ENCODE results near the gene ARID3B. TPM values are rescaled to one million over a fixed set of nuclear protein-coding genes. Genes with fewer than 3 reads are reported as not detected.
A peak's percentile ranks its signal among the peaks of the same experiment; 100 is the strongest.

The ARID3B gene
- total RNA-seq, 1 experiment from 2014 or later: 36.1 TPM

GRCh38 chr15:74611834-74612233 lies 70.8 kb downstream of the ARID3B start:
- Mint-ChIP-seq H3K36me3 (ENCODE audit: insufficient read depth, unreplicated experiment) (peaks cover 13% of the 10 kb centered on the region), H3K27ac (ENCODE audit: unreplicated experiment) (no peak overlapping the region), H3K4me3 (ENCODE audit: unreplicated experiment) (no peak overlapping the region), H3K9me3 (ENCODE audit: unreplicated experiment) (no peaks in the 10 kb centered on the region), H3K4me1 (ENCODE audit: low read depth, unreplicated experiment) (no peaks in the 10 kb centered on the region), H3K27me3 (ENCODE audit: insufficient read depth, unreplicated experiment) (peaks cover 3% of the 10 kb centered on the region)
- Histone ChIP-seq H3K27me3 (replicated peaks; ENCODE audit: control insufficient read depth, insufficient read depth, low read length) (no peaks in the 10 kb centered on the region), H3K9me3 (no peaks in the 10 kb centered on the region), H3K36me3 (ENCODE audit: control insufficient read depth, insufficient read depth, low read length) (no peaks in the 10 kb centered on the region), H3K4me3 (ENCODE audit: low read depth, low read length) (no peak overlapping the region), H3K4me1 (peaks cover 4% of the 10 kb centered on the region; the same call in 1 of the 2 replicates)
- TF ChIP-seq CTCF (IDR thresholded peaks at IDR 0.05; ENCODE audit: insufficient read depth in 1 of 2, low read depth in 1 of 2, low read length in 1 of 2, severe bottlenecking in 1 of 2, unreplicated experiment in 1 of 2): no peak
- no peak for DNase-seq
- POLR2A ChIA-PET: no interaction called here
- intact Hi-C loops (cut with micrococcal nuclease; ENCODE audit: unreplicated experiment): loop anchor here (5.0 kb wide), 1 partner anchor 70 kb away; the partner anchor contains the start of gene ARID3B
- CTCF ChIA-PET: no interaction called here
- no TSS peak for BruUV-seq (replicated peaks)

GRCh38 chr15:74612677-74613076 lies 71.7 kb downstream of the ARID3B start:
- H3K4me3 ChIP-seq (ENCODE audit: low read depth, low read length): no peak overlapping the region
- no peaks in the 10 kb centered on the region for H3K9me3 Mint-ChIP-seq (ENCODE audit: unreplicated experiment)
- DNase-seq: no peak
- POLR2A ChIA-PET: no interaction called here
- H3K9me3 ChIP-seq: no peaks in the 10 kb centered on the region
- intact Hi-C loops (cut with micrococcal nuclease; ENCODE audit: unreplicated experiment): loop anchor here (5.0 kb wide), 1 partner anchor 70 kb away; the partner anchor contains the start of gene ARID3B
- no peak overlapping the region for H3K27ac Mint-ChIP-seq (ENCODE audit: unreplicated experiment)
- no peak for TF ChIP-seq CTCF (IDR thresholded peaks at IDR 0.05; ENCODE audit: insufficient read depth in 1 of 2, low read depth in 1 of 2, low read length in 1 of 2, severe bottlenecking in 1 of 2, unreplicated experiment in 1 of 2)
- peak overlapping the region; percentile 28 for H3K4me3 Mint-ChIP-seq (ENCODE audit: unreplicated experiment)
- CTCF ChIA-PET: interaction anchor here (0.5 kb wide), 1 partner anchor 64 kb away, joined by 3 read pairs; no protein-coding TSS in a partner anchor
- H3K4me1 ChIP-seq: peaks cover 9% of the 10 kb centered on the region; the same call in 1 of the 2 replicates
- peaks cover 13% of the 10 kb centered on the region for H3K36me3 Mint-ChIP-seq (ENCODE audit: insufficient read depth, unreplicated experiment)
- H3K36me3 ChIP-seq (ENCODE audit: control insufficient read depth, insufficient read depth, low read length): no peaks in the 10 kb centered on the region
- H3K27me3 Mint-ChIP-seq (ENCODE audit: insufficient read depth, unreplicated experiment): peaks cover 3% of the 10 kb centered on the region
- BruUV-seq (replicated peaks): no TSS peak
- H3K4me1 Mint-ChIP-seq (ENCODE audit: low read depth, unreplicated experiment): no peaks in the 10 kb centered on the region
- no peaks in the 10 kb centered on the region for H3K27me3 ChIP-seq (replicated peaks; ENCODE audit: control insufficient read depth, insufficient read depth, low read length)

GRCh38 chr15:74613089-74613952 lies 72.3 kb downstream of the ARID3B start:
- Mint-ChIP-seq H3K36me3 (ENCODE audit: insufficient read depth, unreplicated experiment) (peaks cover 13% of the 10 kb centered on the region), H3K27me3 (ENCODE audit: insufficient read depth, unreplicated experiment) (no peaks in the 10 kb centered on the region), H3K9me3 (ENCODE audit: unreplicated experiment) (no peaks in the 10 kb centered on the region), H3K4me1 (ENCODE audit: low read depth, unreplicated experiment) (no peaks in the 10 kb centered on the region), H3K27ac (ENCODE audit: unreplicated experiment) (no peak overlapping the region), H3K4me3 (ENCODE audit: unreplicated experiment) (peak overlapping the region; percentile 28)
- intact Hi-C loops (cut with micrococcal nuclease; ENCODE audit: unreplicated experiment): loop anchor here (5.0 kb wide), 1 partner anchor 71 kb away; the partner anchor contains the start of gene ARID3B
- ChIA-PET CTCF (interaction anchor here (1.3 kb wide), 1 partner anchor 15 kb away, joined by 5 read pairs; no protein-coding TSS in a partner anchor), POLR2A (no interaction called here)
- TF ChIP-seq CTCF (IDR thresholded peaks at IDR 0.05; ENCODE audit: insufficient read depth in 1 of 2, low read depth in 1 of 2, low read length in 1 of 2, severe bottlenecking in 1 of 2, unreplicated experiment in 1 of 2): no peak
- H3K36me3 ChIP-seq (ENCODE audit: control insufficient read depth, insufficient read depth, low read length): no peaks in the 10 kb centered on the region
- BruUV-seq (replicated peaks): no TSS peak
- H3K9me3 ChIP-seq: no peaks in the 10 kb centered on the region
- no peak overlapping the region for H3K4me3 ChIP-seq (ENCODE audit: low read depth, low read length)
- no peaks in the 10 kb centered on the region for H3K27me3 ChIP-seq (replicated peaks; ENCODE audit: control insufficient read depth, insufficient read depth, low read length)
- H3K4me1 ChIP-seq: peaks cover 9% of the 10 kb centered on the region; the same call in 1 of the 2 replicates
- no peak for DNase-seq

Measured in Caco-2 (cell line).